GM18867 (cell line): ENCODE results near the gene VEGFB.

Experiments used
- ATAC-seq: cut with Tn5 transposase; IDR thresholded peaks from one replicate; pipeline ENCODE4 v1.9.1; 2021; ENCODE audit warnings: mild to moderate bottlenecking, moderate library complexity; ENCODE audit not compliant: unreplicated experiment

The VEGFB gene

DNA sequence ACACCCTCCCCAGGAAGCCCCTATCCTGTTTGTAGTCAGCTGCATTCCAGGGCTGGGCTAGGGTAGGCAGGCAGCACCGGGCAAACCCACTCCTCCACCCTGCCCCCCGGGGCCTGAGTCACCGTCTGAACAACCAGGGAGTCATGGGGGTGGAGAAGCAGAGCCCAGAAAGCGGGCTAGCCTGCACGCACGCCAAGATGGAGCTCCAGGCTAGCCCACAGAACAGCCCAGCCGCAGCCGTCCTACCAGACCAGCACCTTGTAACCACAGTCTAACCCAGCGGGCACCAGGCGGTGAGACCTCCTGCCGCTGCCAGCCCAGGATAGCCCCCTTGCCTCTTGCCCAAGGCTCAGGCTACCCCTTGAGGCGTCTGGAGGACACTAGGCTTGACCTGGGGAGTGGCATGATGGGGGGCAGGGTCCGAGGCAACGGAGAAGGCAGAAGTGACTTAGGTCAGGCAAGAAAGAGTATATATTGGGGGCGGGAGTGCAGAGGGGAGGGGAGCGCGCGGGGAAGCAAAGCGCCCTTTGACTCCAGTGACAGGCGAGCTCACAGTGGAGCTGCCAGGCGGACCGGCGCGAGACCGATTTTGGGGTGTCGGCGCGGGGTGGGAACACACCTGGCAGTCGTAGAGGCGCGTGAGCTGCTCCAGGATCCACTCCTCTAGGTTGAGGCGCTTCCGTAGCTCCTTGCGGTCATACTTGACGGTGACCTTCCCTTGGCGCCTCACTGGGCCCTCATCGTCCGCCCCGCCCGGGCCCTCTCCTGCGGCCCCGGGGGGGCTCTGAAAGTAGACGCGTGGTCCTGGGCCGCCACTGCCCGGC is 11.6 kb downstream of the VEGFB start:
- ATAC-seq, result no peak

DNA sequence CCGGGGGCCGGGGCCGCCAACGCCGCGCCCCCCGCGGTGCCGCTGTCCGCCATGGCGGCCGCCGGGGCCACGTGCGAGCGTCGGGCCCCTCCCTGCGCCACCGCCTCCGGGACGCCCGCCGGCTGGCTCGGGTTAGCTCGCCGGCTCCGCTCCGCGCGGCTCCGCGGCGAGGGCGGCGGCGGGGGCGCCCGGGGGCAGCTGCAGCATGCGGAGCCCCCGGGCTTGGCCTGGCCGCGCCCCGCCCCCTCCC is 12.2 kb downstream of the VEGFB start:
- peak; percentile 11 for ATAC-seq

DNA sequence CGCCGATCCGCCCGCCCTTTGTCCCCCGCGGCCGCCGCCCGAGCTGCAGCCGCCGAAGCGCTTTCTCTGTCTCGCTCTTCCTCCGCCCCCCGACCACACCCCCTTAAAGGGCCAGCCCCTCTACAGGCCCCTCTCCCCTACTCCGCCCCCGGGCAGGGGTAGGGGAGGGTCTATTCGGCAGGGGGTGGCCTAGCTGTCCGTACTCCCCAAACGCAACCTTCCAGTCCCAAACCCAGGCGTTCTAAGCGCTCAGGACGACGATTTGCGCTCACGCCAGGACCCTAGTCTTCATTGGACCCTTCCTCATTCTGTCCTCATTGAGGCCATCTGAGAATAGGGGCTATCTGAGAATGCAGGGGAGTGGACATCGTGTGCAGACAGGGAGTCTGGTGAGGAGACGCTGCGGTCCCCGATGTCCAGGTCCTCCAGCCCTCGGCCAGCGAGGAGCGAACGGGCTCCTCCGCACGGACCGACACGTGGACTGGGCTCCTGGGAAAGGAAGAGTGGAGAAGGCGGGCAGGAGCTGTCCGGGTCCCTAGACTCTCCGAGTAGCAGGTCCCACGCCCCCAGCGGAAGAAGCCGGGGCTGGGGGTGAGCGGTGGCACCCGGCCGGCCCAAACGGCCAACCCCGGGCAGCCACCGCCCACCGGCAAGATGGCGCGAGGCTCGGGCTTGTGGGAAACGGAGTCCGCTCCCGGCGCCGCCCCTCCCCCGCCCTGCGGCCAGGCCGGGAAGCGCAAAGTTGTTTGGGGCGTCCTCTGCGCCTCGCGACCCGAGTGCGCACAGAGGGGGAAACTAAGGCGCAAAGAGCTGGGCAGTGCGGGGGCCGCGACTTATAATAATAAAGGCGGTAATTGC is 12.7 kb downstream of the VEGFB start, which contains the start of gene PPP1R14B:
Gene PPP1R14B, minus strand, starts transcription at position 73 of the 858 bp plus-strand sequence. CDS start 270 bp downstream, outside the sequence.
- ATAC-seq, result peak; percentile 38

DNA sequence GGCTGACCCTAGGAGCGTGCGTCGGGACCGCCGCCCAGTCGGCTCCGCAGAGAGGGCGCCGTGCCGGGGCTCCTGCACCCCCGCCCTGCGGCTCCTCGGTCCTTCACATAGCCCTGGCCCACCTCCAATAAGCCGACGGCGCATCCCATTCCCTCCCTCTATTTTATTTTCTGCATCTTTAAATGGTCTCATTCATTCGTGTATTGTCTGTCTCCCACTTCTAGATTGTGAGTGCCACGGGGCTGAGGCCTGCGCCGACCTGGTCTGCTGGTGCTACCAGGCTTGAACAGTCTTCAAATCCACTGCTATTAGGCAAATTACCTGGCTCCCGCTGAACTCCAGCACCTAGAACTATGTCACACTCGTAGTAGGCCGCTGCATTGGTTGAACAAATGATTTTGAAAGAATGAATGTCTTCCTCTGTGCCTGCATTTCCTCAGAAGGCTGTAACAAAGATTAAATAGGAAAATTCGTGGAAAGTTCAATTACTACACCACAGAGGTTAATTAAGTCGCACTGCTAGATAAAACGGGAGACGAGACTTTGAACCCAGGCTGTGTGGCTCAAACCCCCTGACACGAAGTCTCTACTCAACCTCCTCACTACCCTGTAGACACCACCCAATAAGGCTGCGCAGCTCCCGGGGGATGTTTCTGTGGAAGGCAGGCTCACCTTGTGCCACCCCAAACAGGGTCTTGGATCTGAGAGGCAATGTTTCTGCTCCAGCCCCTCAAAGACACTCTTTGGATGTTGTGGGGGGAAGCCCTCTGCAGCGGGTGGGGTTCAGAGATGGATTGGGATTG is 13.5 kb downstream of the VEGFB start:
- ATAC-seq, result no peak

DNA sequence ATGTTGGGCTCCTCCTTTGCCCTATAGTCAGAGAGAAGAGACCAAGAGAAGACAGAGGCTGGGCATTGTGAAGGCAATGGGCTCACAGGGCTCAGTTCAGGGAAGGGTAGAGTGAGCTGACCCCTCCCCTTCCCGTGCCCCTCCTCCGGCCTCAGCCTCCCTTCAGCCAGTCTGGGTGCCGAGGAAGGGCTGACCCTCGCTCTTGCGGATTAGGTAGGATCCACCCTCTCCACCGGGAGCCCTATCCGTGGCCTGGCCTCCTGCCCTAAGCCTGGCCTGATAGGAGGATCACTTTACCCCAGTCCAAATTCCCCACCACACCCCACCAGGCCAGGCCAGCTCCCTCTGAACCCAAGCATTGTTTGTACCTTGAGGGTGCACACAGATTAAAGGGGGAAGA is 14.2 kb downstream of the VEGFB start:
- no peak for ATAC-seq

DNA sequence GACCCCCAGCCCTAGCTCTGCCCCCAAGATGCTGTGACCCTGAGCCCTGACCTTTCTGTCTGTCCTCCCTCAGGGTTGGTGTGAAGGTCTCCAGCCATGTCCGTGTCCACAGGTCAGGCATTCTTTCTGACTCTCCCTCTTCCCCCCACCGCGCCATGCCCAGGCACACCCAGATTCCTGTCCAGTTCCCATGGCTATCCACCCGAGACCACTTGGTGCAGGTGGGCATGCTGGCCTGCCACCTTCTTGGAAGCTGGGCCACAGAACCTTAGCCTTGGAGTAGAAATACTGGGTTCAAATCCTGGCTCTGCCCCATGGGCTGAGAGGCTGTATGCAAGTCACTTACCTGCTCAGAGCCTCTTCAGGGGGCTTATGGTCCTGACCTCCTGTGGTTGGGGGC is 14.7 kb downstream of the VEGFB start:
- ATAC-seq, result no peak

DNA sequence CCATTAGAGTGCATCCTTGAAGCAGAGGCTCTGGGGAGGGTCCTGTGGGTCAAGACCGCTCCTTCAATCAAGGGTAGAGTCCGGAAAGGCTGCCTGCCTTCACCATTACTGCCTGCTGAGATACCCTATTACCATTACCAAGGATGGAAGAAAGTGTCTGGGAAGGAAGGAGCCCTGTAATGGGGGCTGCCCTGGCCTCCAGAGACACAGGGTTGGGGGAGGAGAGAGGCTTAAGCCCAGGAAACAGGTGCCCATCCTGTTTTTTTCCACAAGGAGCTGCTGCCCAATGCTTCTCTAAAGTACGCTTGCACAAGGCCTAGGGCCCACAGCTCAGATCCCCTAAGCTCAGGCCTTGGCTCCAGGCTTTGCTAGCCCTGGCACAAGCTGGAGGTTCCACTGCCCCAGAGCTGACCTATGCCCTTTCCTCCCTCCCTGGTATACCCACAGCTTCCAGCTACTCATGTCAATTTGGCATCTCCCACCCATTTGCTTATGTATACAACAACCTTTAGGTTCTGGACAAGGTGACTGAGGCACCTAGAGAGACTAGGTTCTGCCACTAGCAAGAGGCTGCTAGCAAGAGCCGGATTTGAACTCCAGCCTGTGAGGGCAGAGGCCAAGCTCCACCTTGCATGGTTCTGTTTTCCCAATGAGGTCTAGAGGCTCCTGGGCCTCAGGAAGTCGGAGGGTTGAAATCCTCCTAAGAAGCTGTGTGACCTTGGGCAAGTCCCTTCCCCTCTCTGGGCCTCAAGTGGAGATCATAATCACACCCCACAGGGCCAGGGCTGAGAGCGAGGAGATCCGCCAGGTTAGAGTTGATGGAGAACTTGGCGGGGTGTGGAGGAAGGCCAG is 15.4 kb downstream of the VEGFB start:
- no peak for ATAC-seq

DNA sequence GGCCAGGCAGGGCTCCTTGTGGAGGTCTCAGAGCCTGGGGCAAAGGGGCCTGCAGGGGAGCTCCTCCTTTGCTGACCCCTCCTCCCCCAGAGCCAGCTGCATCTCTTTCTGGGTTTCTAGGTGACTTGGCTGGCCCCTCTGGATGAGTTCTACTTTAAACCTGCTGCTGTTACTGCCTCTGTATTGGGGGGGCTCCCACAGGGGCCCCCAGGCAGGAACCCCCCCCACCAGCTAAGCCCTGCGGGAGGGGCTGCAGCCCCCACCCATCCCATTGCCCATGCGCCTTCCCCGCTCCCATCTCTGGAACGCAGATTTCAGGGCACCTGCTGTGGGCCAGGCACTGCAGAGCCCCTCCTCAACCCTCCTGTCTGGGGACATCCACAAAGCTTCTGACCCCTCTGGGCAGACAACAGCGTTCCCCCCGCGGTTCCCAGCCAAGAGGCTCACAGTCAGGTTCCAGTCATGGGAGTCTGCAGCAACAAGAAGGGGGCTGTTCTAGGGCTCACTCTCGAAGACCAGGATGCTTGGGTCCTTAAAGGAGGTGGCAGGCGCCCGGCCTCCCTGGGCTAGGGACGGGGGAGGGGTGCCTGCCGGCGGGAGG is 16.1 kb downstream of the VEGFB start:
- no peak for ATAC-seq

DNA sequence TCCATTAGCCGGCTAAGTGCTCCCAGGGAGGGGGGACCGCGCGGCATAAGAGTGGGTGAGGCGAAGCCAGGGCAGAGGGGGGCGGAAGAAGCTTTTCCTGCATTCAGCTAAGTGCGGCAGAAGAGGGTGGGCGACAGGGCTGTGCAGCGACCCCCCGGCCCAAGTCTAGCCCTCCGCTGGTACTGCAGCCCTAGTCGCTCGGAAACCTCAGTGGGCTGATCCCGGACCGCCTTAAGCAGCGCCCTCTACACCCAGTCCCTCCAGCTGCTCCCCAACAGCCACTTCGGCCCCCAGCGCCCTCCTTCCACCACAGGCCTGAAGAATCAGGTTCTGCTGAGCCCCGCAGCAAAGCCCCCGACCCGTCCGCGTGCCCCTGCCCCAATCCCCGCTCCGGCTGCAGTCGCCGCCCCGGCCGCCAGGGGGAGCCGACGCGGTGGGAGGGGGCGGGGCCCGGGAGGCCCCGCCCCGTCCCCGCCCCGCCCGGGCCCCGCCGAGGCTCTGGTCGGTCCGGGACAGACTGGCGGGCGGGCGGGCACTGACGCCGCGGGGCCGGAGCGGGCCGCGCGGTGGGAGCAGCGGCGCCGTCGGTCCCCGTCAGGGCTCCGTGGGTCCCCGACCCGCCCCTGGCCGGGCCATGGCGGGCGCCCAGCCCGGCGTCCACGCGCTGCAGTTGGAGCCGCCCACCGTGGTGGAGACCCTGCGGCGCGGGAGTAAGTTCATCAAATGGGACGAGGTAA is 16.8 kb downstream of the VEGFB start, which contains the start of gene PLCB3:
Gene PLCB3, plus strand, starts transcription at position 515 of the 737 bp plus-strand sequence. Its CDS starts 120 bp downstream, at position 635.
- ATAC-seq, result peak; percentile 46

DNA sequence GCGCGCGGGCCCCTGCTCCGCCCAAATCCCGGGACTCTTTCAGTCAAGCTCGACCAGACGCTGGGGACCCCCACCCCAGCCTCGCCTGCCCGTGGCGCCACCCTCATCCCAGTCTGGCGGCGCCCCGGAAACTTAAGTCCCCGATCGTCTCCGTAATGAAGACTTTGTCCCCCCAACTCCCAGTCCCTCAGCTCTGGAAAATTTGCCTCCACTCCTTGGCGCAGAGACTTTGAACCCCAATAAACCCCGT is 17.3 kb downstream of the VEGFB start:
- ATAC-seq, result no peak

DNA sequence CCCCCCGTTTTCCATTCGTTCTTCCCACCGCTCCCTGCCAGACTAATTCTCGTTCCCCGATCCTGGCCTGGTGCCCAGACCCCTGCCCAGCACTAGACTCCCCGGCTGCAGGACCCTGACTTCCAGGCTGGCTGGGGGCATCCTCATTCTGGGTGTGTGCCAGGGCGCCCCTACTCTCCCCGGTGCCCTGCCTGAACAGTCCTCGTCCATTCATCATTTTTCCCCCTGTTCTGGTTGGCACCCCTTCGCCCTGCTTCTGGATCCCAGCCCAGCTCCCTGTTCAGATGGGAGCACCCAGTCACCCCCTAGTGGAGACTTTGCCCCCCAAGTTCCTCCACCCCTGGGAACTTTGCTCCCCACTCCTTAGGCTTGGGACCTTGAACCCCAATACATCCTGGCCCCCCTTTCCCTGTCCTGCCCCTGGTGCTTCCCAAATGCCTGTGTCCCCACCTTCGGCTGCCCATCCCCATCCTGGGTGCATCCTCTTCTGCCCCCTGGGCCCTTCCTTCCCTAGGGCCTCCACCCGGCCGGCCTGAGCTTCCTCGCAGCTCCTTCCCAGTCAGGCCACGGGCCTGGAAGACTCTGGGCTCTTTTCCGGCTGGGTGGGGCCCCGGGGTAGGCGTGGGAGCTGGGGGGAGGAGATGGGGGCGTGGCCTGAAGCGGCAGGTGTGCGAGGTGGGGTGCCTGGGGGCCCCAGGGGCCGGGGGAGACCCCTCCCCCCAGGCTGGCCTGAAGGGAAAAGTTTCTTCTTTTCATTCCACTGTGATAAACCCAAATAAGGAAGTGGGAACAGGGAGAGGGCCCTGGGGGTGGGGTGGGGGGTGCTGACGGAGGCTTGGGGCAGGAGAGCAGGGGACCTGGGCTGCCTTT is 17.9 kb downstream of the VEGFB start:
- ATAC-seq, result no peak

DNA sequence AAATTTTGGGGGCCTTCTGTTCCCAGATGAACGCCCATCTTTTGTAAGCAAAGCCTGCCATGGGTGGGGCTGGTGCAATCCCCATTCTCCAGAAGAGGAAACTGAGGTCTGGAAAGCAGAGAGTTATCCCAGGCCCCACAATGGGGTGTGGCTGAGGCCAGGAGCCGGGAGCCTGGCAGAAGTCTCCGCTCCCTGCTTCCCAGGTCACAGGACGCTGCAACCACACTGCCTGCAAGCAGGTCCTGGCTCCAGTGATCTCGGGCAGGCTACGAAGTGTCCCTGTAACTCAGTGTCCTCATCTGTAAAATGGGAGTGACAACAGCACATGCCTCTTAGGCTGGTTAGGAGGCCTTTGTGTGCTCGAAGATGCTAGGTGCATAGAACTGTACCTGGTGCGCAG is 18.7 kb downstream of the VEGFB start:
- no peak for ATAC-seq

DNA sequence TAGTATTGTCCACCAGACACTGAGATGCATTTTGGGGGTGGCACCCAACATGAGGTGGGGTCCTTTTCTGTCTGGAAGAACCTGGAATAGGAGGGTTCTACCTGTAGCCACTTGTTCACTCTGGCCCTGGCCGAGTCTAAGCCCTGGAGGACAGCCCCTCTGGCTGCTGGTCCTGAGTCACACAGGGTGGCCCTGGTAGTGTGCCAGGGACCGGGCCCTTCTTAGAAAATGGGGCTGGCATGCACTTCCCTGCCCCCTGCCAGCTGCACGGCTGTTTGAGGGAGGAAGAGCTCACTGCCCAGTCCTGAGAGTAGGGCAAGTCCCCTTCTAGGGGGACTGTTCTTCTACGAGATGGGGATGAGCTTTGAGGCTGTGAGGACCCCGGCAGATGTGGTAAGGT is 19.1 kb downstream of the VEGFB start:
- ATAC-seq, result no peak

DNA sequence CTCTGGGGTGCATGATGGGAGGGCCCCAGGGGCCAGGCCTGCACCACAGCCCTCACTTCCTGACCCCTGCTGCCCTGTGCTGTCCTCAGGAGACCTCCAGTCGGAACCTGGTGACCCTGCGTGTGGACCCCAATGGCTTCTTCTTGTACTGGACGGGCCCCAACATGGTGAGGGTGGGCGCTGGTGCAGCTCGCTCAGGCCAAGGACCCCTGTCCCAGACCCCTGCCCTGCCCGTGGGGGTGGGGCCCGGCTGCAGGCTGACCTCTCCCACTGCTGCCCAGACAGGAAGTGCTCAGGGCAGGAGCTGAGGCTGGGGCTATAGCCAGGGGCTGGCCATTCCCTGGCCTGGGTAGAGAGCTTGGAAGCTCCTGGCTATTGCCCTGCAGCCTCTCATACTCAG is 19.9 kb downstream of the VEGFB start:
- no peak for ATAC-seq

DNA sequence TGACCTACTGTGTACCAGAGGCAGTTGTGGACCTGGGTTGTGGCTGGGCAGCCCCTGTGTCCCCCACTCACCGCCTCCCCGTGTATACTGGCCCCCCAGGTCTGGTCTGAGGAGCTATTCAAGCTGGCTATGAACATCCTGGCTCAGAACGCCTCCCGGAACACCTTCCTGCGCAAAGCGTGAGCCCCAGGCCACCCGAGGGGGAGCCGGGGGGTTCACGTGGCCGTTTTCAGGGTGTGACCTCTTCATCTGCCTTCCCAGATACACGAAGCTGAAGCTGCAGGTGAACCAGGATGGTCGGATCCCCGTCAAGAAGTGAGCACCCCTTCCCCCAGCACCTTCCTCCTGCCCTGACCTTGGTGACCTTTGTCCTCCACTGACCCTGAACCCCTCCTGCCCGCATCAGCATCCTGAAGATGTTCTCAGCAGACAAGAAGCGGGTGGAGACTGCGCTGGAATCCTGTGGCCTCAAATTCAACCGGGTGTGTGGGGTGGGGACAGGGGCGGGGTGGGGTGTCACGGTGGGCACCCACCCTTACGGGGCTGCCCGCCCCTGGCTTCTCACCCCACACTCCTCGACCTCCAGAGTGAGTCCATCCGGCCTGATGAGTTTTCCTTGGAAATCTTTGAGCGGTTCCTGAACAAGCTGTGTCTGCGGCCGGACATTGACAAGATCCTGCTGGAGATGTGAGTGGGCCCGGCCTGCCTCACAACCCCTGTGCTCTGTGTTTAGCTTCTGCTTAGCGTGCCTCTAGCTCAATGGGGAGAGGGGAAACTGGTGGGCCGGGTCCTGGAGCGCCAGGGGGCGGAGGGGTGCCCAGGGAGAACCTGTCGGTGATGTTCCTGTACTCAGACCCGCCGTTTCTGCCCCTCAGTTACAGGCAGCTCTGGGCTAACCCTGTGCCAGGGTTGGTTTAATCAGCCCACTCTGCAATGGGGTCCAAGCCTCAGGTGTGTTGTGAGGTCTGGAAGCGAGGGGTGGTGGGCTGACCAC is 21.0 kb downstream of the VEGFB start:
- no peak for ATAC-seq

DNA sequence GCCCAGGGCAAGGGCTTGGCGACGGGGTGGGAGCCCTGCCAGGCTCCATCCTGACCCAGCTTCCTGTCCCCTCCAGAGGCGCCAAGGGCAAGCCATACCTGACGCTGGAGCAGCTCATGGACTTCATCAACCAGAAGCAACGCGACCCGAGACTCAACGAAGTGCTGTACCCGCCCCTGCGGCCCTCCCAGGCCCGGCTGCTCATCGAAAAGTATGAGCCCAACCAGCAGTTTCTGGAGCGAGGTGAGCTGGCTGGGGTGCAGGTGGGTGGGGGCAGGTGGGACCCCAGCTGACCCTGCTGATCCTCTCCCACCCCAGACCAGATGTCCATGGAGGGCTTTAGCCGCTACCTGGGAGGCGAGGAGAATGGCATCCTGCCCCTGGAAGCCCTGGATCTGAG is 21.9 kb downstream of the VEGFB start:
- ATAC-seq, result no peak

DNA sequence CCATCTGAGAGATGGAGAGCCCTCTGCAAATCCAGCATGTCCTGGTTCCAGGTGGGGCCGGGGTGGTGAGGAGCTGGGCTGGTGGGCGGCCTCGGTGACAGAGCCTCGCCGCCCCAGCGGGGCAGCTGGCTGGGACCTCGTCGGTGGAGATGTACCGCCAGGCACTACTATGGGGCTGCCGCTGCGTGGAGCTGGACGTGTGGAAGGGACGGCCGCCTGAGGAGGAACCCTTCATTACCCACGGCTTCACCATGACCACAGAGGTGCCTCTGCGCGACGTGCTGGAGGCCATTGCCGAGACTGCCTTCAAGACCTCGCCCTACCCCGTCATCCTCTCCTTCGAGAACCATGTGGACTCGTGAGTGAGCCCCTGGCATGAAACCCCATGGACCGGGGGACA is 24.0 kb downstream of the VEGFB start:
- ATAC-seq, result no peak
